ENCODE data around the gene LDHB. TPM values are rescaled to one million over a fixed set of nuclear protein-coding genes. Genes with fewer than 3 reads are reported as not detected.

LDHB gene
- total RNA-seq, 1 experiment from 2014 or later: 548 TPM

- H3K79me2 ChIP-seq (ENCODE audit: low read length): no peaks in the 10 kb centered on the region
- H4K20me1 ChIP-seq (ENCODE audit: low read length): no peaks in the 10 kb centered on the region
- H3K4me2 ChIP-seq (ENCODE audit: low read length): no peak overlapping the region
- TF ChIP-seq EZH2phosphoT487 (IDR thresholded peaks at IDR 0.05; ENCODE audit: borderline replicate concordance, low read length) (no peak), CTCF (conservative IDR thresholded peaks at IDR 0.05; ENCODE audit: low read depth, low read length) (no peak), EZH2 (IDR thresholded peaks at IDR 0.05; ENCODE audit: low read length, unreplicated experiment) (no peak)
- POLR2A ChIA-PET (ENCODE audit: unreplicated experiment): no interaction called here
- BruUV-seq (replicated peaks): no TSS peak
- H3K27ac ChIP-seq (ENCODE audit: low read length): no peak overlapping the region
- H3K9me3 ChIP-seq (ENCODE audit: low read length): no peaks in the 10 kb centered on the region
- no peaks in the 10 kb centered on the region for H3K4me1 ChIP-seq (ENCODE audit: insufficient read depth, low read length)
- no peaks in the 10 kb centered on the region for H3K36me3 ChIP-seq (ENCODE audit: low read depth, low read length)
- intact Hi-C loops (cut with micrococcal nuclease): no loop called here
- no peaks in the 10 kb centered on the region for H3K9me2 ChIP-seq (replicated peaks; ENCODE audit: low read length)
- CTCF ChIA-PET: no interaction called here
- H2AFZ ChIP-seq (ENCODE audit: low read length): no peak overlapping the region
- ATAC-seq (no peak), DNase-seq (no peak)
- no peak overlapping the region for H3K9ac ChIP-seq (ENCODE audit: low read length)
- H3K4me3 ChIP-seq (ENCODE audit: low read length): no peak overlapping the region
- H3F3A ChIP-seq (ENCODE audit: low read length, unreplicated experiment): no peaks in the 10 kb centered on the region
- H3K27me3 ChIP-seq (ENCODE audit: low read length): peaks cover 2% of the 10 kb centered on the region; the same call in 1 of the 2 replicates
Observed at GRCh38 chr12:21585485-21585884, 72.2 kb downstream of the LDHB start.

Other genes starting within 250 kb of the LDHB start
- gene PYROXD1, start 220.2 kb downstream of the LDHB start, total RNA-seq (2014; rRNA removed): 5.5 and 7.4 TPM in 2 replicates
- 22.0 and 38.2 TPM in 2 replicates for gene RECQL, start 156.2 kb downstream of the LDHB start, total RNA-seq (2014; rRNA removed)
- gene GOLT1B, start 156.1 kb downstream of the LDHB start, total RNA-seq (2014; rRNA removed): 16.8 and 19.0 TPM in 2 replicates
- gene SPX, start 131.5 kb downstream of the LDHB start, total RNA-seq (2014; rRNA removed): 0.87 TPM in 1 of 2 replicates, not detected in the other
- not detected in 2 replicates for gene GYS2, start 53.0 kb downstream of the LDHB start, total RNA-seq (2014; rRNA removed)
- 0.77 and 1.0 TPM in 2 replicates for gene KCNJ8, start 116.9 kb upstream of the LDHB start, total RNA-seq (2014; rRNA removed)